Amniotic stem cell (primary cell): ENCODE data around the gene RPL31.

ENCODE experiments used
- DNase-seq: peaks from one replicate; lab custom pipeline; 2025; lab: John Stamatoyannopoulos, UW

RPL31 gene

GRCh38 chr2:101001691-101002561 lies at the start of gene RPL31:
TSS of gene RPL31 (plus strand) at chr2:101002289. CDS start at chr2:101002702, 413 bp downstream.
- DNase-seq: peak; percentile 97

- no peak for DNase-seq
Measured at GRCh38 chr2:100952512-100952911, 49.6 kb upstream of the RPL31 start.

DNA sequence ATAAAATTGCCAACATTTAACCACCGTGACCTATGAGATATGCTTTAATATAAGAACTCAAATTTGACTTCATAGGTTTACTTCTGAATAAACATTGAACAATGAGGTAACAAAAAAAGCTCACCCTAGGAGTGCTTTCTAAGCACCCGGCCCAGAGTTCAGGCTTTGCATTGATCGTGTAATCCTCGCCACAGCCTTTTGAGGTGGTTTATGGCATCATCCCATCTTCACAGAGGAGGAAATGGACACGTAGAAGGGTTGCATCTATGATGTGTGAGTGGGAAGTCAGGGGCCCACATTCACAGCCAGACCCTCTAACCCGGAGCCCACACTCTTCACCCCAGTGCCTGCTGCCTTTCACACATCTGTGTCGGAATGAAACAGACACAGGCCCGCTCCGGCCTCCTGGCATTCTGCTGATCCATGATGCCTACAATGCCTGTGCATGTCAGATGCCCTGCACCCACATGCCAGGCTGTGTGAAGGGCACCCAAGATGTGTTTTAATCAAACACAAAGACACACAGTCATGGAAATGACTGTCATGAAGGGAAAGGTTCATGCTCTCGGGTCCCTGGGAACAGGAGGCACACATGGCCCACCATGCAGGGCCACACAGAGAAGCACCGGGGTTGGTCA lies 48.6 kb upstream of the RPL31 start:
- DNase-seq: no peak

DNA sequence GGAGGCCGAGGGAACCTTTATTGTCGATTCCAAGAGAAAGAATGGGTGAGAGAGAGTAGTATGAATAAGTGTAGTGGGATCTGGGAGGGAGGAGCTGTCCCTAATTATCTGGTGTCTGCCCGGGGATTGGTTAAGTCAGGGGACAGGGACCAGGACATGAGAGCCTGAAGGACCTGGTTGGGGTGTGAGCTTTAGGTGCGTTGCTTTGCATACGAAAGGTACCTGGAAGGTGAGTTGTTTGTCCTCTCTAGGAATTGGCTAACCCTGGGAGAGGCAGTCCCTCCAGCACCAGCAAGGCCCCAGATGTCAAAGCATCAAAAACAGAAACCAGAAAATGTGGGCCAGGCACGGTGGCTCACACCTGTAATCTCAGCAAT lies 48.1 kb upstream of the RPL31 start:
- no peak for DNase-seq

DNA sequence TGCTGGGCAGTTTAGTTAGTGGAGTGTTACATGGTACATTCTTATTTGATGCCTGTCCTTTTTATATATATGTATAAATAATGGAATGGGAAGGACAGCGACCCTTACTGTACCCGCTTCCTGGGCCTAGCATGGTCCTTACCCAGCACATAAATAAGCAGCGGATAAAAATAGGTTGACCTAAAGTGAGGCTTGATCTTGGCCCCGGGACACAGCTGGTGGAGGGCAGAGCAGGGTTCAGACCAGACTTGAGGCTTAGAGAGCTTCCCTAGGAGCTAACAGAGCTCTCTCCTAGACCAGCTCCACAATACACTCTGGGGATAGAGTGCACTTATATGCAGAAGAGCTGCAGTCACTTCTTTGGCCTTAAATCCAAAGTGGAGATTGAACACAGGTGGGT lies 46.9 kb upstream of the RPL31 start:
- DNase-seq: no peak

GRCh38 chr2:100956081-100956480 lies 46.0 kb upstream of the RPL31 start:
- DNase-seq: no peak

DNA sequence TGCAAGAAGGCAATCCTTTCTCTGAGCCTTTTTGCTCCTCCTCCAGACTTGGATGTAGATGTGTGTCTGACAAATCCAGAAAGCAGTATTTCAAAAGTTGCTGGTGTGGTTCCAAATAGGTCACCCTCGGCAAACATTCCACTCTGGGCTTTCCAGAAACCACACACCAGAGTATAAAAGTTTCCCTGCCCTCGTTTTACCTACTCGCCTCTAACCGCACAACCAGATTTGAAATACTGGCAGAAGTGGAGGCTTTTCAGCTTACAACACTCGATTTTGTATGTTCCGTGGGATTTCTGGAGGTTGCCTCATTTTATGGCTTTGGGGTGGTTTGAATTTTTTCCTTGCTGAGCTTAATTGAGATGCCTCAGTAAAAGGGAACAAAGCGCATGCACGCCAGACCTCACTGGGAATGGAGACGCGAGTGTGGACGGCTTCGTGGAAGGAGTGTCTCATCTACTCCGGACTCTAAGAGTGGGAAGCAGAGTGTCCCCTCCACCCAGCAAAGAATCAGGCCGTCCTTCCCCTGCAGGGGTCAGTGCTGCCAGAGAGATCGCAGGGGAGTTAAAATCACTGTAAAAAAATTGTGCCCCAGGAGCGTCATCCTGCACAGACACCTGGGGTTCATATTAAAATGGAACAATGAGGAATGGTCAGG lies 44.0 kb upstream of the RPL31 start:
- peak; percentile 67 for DNase-seq

DNA sequence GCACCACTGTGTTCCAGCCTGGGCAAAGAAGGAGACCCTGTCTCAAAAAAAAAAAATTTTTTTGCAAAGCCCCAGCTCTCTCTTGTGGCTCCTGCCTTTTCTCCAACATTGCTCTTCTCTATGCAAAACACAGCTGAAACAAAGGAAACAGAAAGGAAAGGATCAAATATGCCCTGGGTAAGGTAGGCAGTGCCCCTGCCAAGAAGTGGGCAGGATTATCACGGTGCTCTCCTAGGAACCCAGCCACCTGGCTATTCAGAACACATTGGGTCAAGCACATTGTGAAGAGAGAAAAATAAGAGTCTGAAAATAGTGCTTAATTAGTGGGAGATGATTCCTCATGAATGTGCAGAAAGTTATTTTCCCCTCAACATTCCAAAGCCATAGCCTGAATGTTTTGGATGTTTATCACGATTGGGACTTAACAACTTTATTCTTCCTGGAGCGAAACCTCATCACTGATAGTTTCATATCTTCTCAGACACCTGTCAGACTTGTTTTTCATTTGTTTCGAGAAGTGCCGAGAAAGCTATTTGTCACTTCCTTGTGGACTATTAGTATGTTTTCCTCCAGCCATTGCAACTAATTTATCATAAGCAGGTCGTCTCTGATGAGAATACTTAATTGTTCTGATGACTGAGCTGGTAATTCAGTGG lies 42.7 kb upstream of the RPL31 start:
- DNase-seq: no peak

- DNase-seq: no peak
Measured at GRCh38 chr2:100960688-100961087, 41.4 kb upstream of the RPL31 start.

DNA sequence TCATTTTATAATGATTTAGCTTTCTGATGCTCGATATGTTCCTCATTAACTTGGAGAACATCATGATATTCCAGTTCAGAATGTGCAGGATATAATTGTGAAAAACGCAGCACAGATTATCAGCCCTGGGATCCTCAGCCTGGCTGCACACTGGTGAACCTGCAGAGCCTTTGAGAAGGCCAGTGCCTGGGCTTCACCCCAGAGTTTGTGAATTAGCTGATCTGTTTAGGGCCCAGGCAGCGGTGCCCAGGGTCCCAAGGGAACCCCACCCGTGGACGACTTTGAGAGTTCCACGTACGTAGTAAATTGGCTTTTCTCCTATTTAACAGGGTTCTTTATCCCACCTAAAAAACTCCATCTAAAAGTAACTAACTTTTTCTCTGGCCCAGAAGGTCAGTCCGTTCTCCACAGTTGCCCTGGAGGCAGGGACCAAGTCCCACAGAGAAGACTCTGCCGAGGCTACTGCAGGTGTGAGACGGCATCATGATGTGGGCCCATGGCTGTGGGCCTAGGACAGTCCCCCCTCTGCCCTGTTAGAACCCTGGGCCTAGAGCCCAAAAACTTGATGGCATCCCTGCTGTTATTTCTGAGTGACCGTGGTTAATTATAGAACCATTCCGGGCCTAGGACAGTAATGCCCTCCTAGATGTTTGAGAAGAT lies 39.6 kb upstream of the RPL31 start:
- DNase-seq: no peak

- no peak for DNase-seq
Measured at GRCh38 chr2:100963026-100963375, 39.1 kb upstream of the RPL31 start.

DNA sequence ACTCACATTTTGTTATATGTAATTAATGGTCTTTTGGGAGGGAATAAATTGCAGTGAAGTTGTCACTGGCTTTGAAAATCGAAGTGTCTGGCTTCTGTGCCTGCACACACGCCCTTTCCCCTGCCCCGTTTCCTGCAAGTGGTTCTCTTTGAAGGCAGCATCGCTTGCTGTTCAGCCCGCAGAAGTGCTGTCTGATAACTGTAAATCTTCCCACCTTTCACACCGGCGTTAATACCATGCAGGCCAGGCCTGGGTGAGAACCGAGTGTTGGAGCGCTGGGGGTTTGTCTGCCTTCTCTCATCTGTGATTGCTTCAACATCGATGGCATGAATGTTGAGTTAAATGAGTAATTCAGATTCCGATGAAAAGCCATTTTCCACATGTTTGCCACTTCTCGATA lies 37.9 kb upstream of the RPL31 start:
- no peak for DNase-seq

- no peak for DNase-seq
Measured at GRCh38 chr2:100964681-100965169, 37.4 kb upstream of the RPL31 start.

DNA sequence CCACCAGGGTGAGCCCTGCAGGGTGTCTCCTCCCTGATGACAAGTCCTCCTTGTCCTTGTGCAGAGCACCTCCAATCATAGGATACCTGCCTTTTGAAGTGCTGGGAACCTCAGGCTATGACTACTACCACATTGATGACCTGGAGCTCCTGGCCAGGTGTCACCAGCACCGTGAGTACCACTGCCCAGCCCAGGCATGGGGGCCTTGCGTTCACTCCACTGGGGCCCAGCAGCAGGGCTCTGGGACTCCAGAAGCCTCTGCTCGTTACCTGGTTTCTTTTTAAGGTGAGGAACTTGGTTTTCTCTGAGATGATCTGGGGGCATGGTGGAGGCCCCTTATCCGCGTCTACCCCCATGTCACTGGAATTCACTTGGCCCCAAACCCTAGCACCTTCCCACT lies 36.5 kb upstream of the RPL31 start:
- DNase-seq: no peak

DNA sequence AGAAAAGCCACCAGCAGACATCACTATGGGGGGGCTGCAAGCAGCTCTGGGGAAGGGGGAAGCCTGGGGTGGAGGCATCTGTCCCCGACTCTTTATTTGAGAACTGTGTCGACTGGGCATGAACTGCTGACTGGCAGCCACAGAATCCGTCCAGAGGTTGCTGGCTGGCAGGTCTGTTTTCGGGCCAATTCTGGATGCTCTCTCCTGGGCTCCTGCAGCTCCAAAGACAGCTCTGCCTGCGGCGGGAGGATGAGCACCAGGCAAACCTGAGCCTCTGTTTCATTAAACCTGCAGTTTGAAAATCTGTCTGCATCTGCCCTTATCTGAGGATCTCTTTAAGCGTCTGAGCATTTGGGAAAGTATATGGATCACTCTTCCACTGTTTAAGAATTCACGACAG lies 34.4 kb upstream of the RPL31 start:
- DNase-seq: no peak

- DNase-seq: no peak
Measured at GRCh38 chr2:100968146-100969145, 33.6 kb upstream of the RPL31 start.

- no peak for DNase-seq
Measured at GRCh38 chr2:100969998-100970397, 32.1 kb upstream of the RPL31 start.

GRCh38 chr2:100971221-100971620 lies 30.9 kb upstream of the RPL31 start:
- DNase-seq: no peak

GRCh38 chr2:100972452-100972851 lies 29.6 kb upstream of the RPL31 start:
- no peak for DNase-seq

DNA sequence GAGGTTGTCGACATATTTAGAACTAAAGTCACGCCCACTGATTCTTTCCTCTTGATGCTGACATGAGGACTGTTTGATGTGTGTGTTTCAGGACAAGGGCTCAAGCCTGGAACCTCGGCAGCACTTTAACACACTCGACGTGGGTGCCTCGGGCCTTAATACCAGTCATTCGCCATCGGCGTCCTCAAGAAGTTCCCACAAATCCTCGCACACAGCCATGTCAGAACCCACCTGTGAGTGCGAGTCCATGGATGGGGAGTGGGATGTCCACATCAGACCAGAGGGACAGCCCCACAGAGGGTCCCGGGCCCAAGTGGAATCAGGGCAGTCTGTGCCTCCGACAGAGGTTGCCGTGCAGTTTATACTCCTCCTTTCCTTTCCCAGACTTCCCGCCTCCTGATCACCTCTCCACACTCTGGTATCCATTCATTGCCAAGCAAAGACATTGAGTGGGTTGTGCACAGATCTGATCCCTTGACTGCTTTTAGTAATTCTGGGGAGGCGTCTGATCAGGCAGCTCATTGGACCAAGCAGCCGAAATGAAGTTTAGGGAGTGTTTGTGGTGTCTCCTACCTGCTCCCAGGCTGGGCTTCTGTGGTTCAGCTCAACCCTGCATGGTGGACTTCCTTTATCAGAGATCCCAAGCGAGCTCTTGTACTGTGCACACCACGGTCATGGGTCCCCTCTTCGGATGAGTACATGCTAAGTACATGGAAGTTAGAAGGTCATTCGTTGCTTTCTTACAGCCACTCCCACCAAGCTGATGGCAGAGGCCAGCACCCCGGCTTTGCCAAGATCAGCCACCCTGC lies 27.2 kb upstream of the RPL31 start:
- DNase-seq: no peak
